OCI-M1 (cell line): ENCODE results near the gene CTSS.

ENCODE experiments used
- DNase-seq: peaks from one replicate; lab custom pipeline; 2025; lab: John Stamatoyannopoulos, UW

Gene CTSS

GRCh38 chr1:150696995-150697927 is 68.3 kb downstream of the CTSS start, which contains the start of gene GOLPH3L:
GOLPH3L (minus strand) TSS chr1:150697154; CDS start chr1:150694838, 2,316 bp downstream.
- DNase-seq = peak; percentile 99

GRCh38 chr1:150696590-150696989 is 69.0 kb downstream of the CTSS start:
- peak; percentile 42 for DNase-seq

- no peak for DNase-seq
These were observed 69.4 kb downstream of the CTSS start for GRCh38 chr1:150696162-150696561.

- no peak for DNase-seq
These were observed 70.0 kb downstream of the CTSS start for GRCh38 chr1:150695561-150695960.

GRCh38 chr1:150692720-150693119 is 72.9 kb downstream of the CTSS start:
- no peak for DNase-seq

GRCh38 chr1:150688763-150689162 is 76.8 kb downstream of the CTSS start:
- no peak for DNase-seq

- no peak for DNase-seq
These were observed 79.3 kb downstream of the CTSS start for GRCh38 chr1:150686275-150686674.

GRCh38 chr1:150683914-150684313 is 81.7 kb downstream of the CTSS start:
- no peak for DNase-seq
